Retinal pigment epithelial cell (primary cell): ENCODE data around the gene LILRB2.
"Not testable (repeated sequence)": the region's sequence is repeated elsewhere in the genome, so short reads cannot be mapped to it uniquely, and the experiment has no call there.

ENCODE experiments used
- DNase-seq: peaks from one replicate; pipeline ENCODE4 v3.0.0-alpha.2; 2010; ENCODE audit warnings: low read depth
- H3K4me3 ChIP-seq: 2 replicates; pipeline ENCODE4 v1.5.1; 2011; ENCODE audit warnings: mild to moderate bottlenecking, low read length, control low read depth, moderate library complexity
- CTCF ChIP-seq: conservative IDR thresholded peaks from 2 replicates; pipeline ENCODE4 v1.5.1; 2011; ENCODE audit warnings: low read depth, low read length, control low read depth, inconsistent platforms

LILRB2 gene

GRCh38 chr19:54281007-54281728 is at the start of gene LILRB2:
LILRB2 (minus strand) TSS chr19:54281110; CDS start chr19:54280496, 614 bp downstream.
- no peak for TF ChIP-seq CTCF
- DNase-seq: no peak
- no peak within 1 kb of the TSS for H3K4me3 ChIP-seq

- H3K4me3 ChIP-seq: no peak overlapping the region
- TF ChIP-seq CTCF: no peak
- no peak for DNase-seq
These were observed 48.7 kb upstream of the LILRB2 start for GRCh38 chr19:54329476-54330165.

- not testable (repeated sequence) for H3K4me3 ChIP-seq, DNase-seq
These were observed 47.9 kb upstream of the LILRB2 start for GRCh38 chr19:54328781-54329180.

GRCh38 chr19:54325631-54326030 is 44.7 kb upstream of the LILRB2 start:
- DNase-seq: no peak
- TF ChIP-seq CTCF: no peak
- H3K4me3 ChIP-seq: no peak overlapping the region

- H3K4me3 ChIP-seq: no peak overlapping the region
- no peak for DNase-seq
- peak; percentile 85 for TF ChIP-seq CTCF
These were observed 44.3 kb upstream of the LILRB2 start for GRCh38 chr19:54325194-54325621.

- H3K4me3 ChIP-seq: no peak overlapping the region
- TF ChIP-seq CTCF: no peak
- DNase-seq: no peak
These were observed 43.2 kb upstream of the LILRB2 start for GRCh38 chr19:54324071-54324470.

GRCh38 chr19:54322934-54323333 is 42.0 kb upstream of the LILRB2 start:
- H3K4me3 ChIP-seq, DNase-seq: not testable (repeated sequence)

- not testable (repeated sequence) for DNase-seq, H3K4me3 ChIP-seq
These were observed 41.4 kb upstream of the LILRB2 start for GRCh38 chr19:54322295-54322694.
